K562 (cell line): ENCODE results near the gene GGA3. TPM values are rescaled to one million over a fixed set of nuclear protein-coding genes. Genes with fewer than 3 reads are reported as not detected.

ENCODE experiments used
- BHLHE40 ChIP-seq: IDR thresholded peaks from 2 replicates; pipeline ENCODE4 v1.6.1; 2011; ENCODE audit warnings: low read length, improper control_type of control experiment
- CC2D1A ChIP-seq: fragments of 450-650 bp; IDR thresholded peaks from 2 replicates; pipeline ENCODE4 v1.6.1; 2017; ENCODE audit warnings: mild to moderate bottlenecking
- ETS2 ChIP-seq: IDR thresholded peaks from 2 replicates; pipeline ENCODE4 v1.6.1; 2016; ENCODE audit warnings: borderline replicate concordance, missing genetic modification characterization, mild to moderate bottlenecking, moderate library complexity, missing compliant biosample characterization; ENCODE audit not compliant: poor library complexity, severe bottlenecking
- FUS ChIP-seq: fragments of 200-400 bp; formaldehyde crosslinking; optimal IDR thresholded peaks from 2 replicates; pipeline ENCODE3; 2017; ENCODE audit warnings: low read depth, low read length
- KAT8 ChIP-seq: fragments of 450-650 bp; IDR thresholded peaks from 2 replicates; pipeline ENCODE4 v1.6.1; 2016; ENCODE audit warnings: low read depth, mild to moderate bottlenecking
- MAFK ChIP-seq: IDR thresholded peaks from 2 replicates; pipeline ENCODE4 v1.6.1; 2011; ENCODE audit warnings: low read length, improper control_type of control experiment
- NBN ChIP-seq: fragments of 450-650 bp; IDR thresholded peaks from 2 replicates; pipeline ENCODE4 v1.6.1; 2016; ENCODE audit warnings: low read depth, mild to moderate bottlenecking
- NCOA6 ChIP-seq: fragments of 450-650 bp; IDR thresholded peaks from 2 replicates; pipeline ENCODE4 v1.6.1; 2017; ENCODE audit warnings: mild to moderate bottlenecking
- POLR2AphosphoS5 ChIP-seq: IDR thresholded peaks from 2 replicates; pipeline ENCODE4 v1.6.1; 2011; ENCODE audit warnings: mild to moderate bottlenecking, low read depth, low read length, moderate library complexity; ENCODE audit not compliant: control insufficient read depth, insufficient read depth
- RNF2 ChIP-seq: sonication (generic); IDR thresholded peaks from 2 replicates; pipeline ENCODE4 v1.6.1; 2016
- SAFB ChIP-seq: fragments of 200-400 bp; formaldehyde crosslinking; IDR thresholded peaks from 2 replicates; pipeline ENCODE4 v1.6.1; 2017; ENCODE audit warnings: low read depth, low read length, borderline replicate concordance
- SRSF1 ChIP-seq: fragments of 200-400 bp; formaldehyde crosslinking; IDR thresholded peaks from 2 replicates; pipeline ENCODE4 v1.6.1; 2017; ENCODE audit warnings: mild to moderate bottlenecking, low read depth, low read length, moderate library complexity
- TAF7 ChIP-seq: fragments of 450-650 bp; IDR thresholded peaks from 2 replicates; pipeline ENCODE4 v1.6.1; 2016; ENCODE audit warnings: missing genetic modification characterization, missing compliant biosample characterization
- ZKSCAN3 ChIP-seq: fragments of 250-450 bp; sonication (Bioruptor Pico); IDR thresholded peaks from 2 replicates; pipeline ENCODE4 v1.4.0; 2020
- ZNF197 ChIP-seq: fragments of 200-800 bp; sonication (Bioruptor generic); IDR thresholded peaks from 2 replicates; pipeline ENCODE4 v1.6.1; 2016; ENCODE audit warnings: low read depth, missing genetic modification characterization, missing compliant biosample characterization
- ZNF224 ChIP-seq: sonication (generic); formaldehyde crosslinking; IDR thresholded peaks from 2 replicates; pipeline ENCODE4 v1.8.0; 2022; ENCODE audit warnings: mild to moderate bottlenecking, missing genetic modification reagents
- ZSCAN29 ChIP-seq: fragments of 450-650 bp; IDR thresholded peaks from 2 replicates; pipeline ENCODE4 v1.6.1; 2017
- polyA plus RNA-seq, 8 experiments: library from polyadenylated mRNA; depleted of rRNA in 4 of 8; stranded (reverse) in 5 of 8; unstranded in 3 of 8; fragments of >200 nt; fragmentation: Nextera tagmentation in 2 of 8; fragmentation: Illumina TruSeq in 1 of 8; extraction: Ambion mirVana in 2 of 8; extraction: Trizol in 1 of 8; gene quantifications; 2 replicates each; pipeline versions ENCODE4 v1.2.1 to v1.2.3, GENCODE V29; 2011 to 2014; ENCODE audit warnings: inconsistent platforms in 1 of 8, missing spikeins in 1 of 8
- total RNA-seq, 7 experiments: library from RNA; depleted of rRNA in 6 of 7; stranded (reverse); fragments of >200 nt in 6 of 7; fragmentation: Illumina TruSeq in 2 of 7; extraction: Trizol in 2 of 7; gene quantifications; 2 replicates each; pipeline versions ENCODE4 v1.2.1 to v1.2.3, GENCODE V29; 2011 to 2021; ENCODE audit warnings: low replicate concordance in 1 of 7
- TF ChIP-seq, protein P1 (sequence below): sonication (generic); formaldehyde crosslinking; IDR thresholded peaks from 2 replicates; pipeline ENCODE4 v1.8.0; 2023; ENCODE audit warnings: missing genetic modification reagents, mild to moderate bottlenecking, borderline replicate concordance
- TF ChIP-seq, protein P2 (sequence below): fragments of 250-450 bp; sonication (Bioruptor Pico); IDR thresholded peaks from 2 replicates; pipeline ENCODE4 v1.8.0; 2022; ENCODE audit warnings: inconsistent platforms

Gene GGA3
- total and polyA plus RNA-seq, 9 of the 15 experiments (the other 6 are each of a cell fraction or from before 2014, with no cell fraction given): 5.7 to 64.9 (median 25.4) TPM

GRCh38 chr17:75289832-75290337 is 28.5 kb upstream of the GGA3 start (continued):
- TF ChIP-seq, protein P1, sequence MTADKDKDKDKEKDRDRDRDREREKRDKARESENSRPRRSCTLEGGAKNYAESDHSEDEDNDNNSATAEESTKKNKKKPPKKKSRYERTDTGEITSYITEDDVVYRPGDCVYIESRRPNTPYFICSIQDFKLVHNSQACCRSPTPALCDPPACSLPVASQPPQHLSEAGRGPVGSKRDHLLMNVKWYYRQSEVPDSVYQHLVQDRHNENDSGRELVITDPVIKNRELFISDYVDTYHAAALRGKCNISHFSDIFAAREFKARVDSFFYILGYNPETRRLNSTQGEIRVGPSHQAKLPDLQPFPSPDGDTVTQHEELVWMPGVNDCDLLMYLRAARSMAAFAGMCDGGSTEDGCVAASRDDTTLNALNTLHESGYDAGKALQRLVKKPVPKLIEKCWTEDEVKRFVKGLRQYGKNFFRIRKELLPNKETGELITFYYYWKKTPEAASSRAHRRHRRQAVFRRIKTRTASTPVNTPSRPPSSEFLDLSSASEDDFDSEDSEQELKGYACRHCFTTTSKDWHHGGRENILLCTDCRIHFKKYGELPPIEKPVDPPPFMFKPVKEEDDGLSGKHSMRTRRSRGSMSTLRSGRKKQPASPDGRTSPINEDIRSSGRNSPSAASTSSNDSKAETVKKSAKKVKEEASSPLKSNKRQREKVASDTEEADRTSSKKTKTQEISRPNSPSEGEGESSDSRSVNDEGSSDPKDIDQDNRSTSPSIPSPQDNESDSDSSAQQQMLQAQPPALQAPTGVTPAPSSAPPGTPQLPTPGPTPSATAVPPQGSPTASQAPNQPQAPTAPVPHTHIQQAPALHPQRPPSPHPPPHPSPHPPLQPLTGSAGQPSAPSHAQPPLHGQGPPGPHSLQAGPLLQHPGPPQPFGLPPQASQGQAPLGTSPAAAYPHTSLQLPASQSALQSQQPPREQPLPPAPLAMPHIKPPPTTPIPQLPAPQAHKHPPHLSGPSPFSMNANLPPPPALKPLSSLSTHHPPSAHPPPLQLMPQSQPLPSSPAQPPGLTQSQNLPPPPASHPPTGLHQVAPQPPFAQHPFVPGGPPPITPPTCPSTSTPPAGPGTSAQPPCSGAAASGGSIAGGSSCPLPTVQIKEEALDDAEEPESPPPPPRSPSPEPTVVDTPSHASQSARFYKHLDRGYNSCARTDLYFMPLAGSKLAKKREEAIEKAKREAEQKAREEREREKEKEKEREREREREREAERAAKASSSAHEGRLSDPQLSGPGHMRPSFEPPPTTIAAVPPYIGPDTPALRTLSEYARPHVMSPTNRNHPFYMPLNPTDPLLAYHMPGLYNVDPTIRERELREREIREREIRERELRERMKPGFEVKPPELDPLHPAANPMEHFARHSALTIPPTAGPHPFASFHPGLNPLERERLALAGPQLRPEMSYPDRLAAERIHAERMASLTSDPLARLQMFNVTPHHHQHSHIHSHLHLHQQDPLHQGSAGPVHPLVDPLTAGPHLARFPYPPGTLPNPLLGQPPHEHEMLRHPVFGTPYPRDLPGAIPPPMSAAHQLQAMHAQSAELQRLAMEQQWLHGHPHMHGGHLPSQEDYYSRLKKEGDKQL: no peak
- TF ChIP-seq TAF7 (tag) (peak; percentile 29; the same call in 1 of the 2 replicates), ZNF197 (CRISPR knock-in tag) (no peak), KAT8 (no peak), FUS (no peak), MAFK (no peak), RNF2 (peak; percentile 12; the same call in 1 of the 2 replicates), ZNF224 (CRISPR knock-in tag) (no peak), SAFB (no peak), CC2D1A (0 out of 2 replicates have a peak, but pooled peaks have one; percentile 34), POLR2AphosphoS5 (peak; percentile 59), BHLHE40 (peak; percentile 21; the same call in 1 of the 2 replicates), ETS2 (tag) (peak; percentile 24), ZSCAN29 (no peak; the same call in 1 of the 2 replicates), NCOA6 (no peak), NBN (0 out of 2 replicates have a peak, but pooled peaks have one; percentile 24), ZKSCAN3 (no peak), SRSF1 (no peak)
- TF ChIP-seq, protein P2, sequence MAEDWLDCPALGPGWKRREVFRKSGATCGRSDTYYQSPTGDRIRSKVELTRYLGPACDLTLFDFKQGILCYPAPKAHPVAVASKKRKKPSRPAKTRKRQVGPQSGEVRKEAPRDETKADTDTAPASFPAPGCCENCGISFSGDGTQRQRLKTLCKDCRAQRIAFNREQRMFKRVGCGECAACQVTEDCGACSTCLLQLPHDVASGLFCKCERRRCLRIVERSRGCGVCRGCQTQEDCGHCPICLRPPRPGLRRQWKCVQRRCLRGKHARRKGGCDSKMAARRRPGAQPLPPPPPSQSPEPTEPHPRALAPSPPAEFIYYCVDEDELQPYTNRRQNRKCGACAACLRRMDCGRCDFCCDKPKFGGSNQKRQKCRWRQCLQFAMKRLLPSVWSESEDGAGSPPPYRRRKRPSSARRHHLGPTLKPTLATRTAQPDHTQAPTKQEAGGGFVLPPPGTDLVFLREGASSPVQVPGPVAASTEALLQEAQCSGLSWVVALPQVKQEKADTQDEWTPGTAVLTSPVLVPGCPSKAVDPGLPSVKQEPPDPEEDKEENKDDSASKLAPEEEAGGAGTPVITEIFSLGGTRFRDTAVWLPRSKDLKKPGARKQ (CRISPR knock-in tag): no peak
